Kidney (tissue), 22 donors: Measurements from ENCODE around the gene TEX28. TPM values are rescaled to one million over a fixed set of nuclear protein-coding genes. Genes with fewer than 3 reads are reported as not detected.
A peak's percentile ranks its signal among the peaks of the same experiment; 100 is the strongest.
"Not testable (repeated sequence)": the region's sequence is repeated elsewhere in the genome, so short reads cannot be mapped to it uniquely, and the experiment has no call there.

Experiments used
- DNase-seq, 5 donors: peaks; one replicate each; pipeline ENCODE4 v3.0.0-alpha.2; 2013 to 2020
- FAIRE-seq: peaks from 2 replicates; lab custom pipeline; 2012; peaks lifted over from hg19 to GRCh38; lab: Jason Lieb, UNC
- H3K27ac ChIP-seq, 2 donors: one replicate each; pipeline ENCODE4 v1.7.0; 2013; ENCODE audit warnings: low read depth in 2 of 2, low read length in 2 of 2, inconsistent platforms in 1 of 2
- H3K27me3 ChIP-seq: one replicate; pipeline ENCODE4 v1.7.1; 2013; ENCODE audit warnings: low read length, inconsistent platforms; ENCODE audit not compliant: control insufficient read depth, insufficient read depth
- H3K36me3 ChIP-seq, 3 donors: one replicate each; pipeline versions ENCODE4 v1.7.0 to v1.7.1; 2013; ENCODE audit warnings: low read length in 3 of 3, control low read depth in 1 of 3, inconsistent platforms in 1 of 3; ENCODE audit not compliant: insufficient read depth in 3 of 3, control insufficient read depth in 2 of 3
- H3K4me1 ChIP-seq, 3 donors: one replicate each; pipeline versions ENCODE4 v1.7.0 to v1.7.1; 2013; ENCODE audit warnings: low read length in 3 of 3, inconsistent platforms in 1 of 3, low read depth in 1 of 3; ENCODE audit not compliant: control insufficient read depth in 2 of 3, insufficient read depth in 2 of 3
- H3K4me3 ChIP-seq, 3 donors: one replicate each; pipeline versions ENCODE4 v1.7.0 to v1.8.1; 2013; ENCODE audit warnings: low read length in 3 of 3, control low read depth in 1 of 3, inconsistent platforms in 1 of 3
- H3K9ac ChIP-seq, 3 donors: one replicate each; pipeline versions ENCODE4 v1.7.0 to v1.7.1; 2013; ENCODE audit warnings: low read length in 3 of 3, control low read depth in 1 of 3, inconsistent platforms in 1 of 3
- H3K9me3 ChIP-seq, 3 donors: one replicate each; pipeline versions ENCODE4 v1.7.0 to v1.7.1; 2013; ENCODE audit warnings: low read length in 3 of 3, control low read depth in 1 of 3, inconsistent platforms in 1 of 3; ENCODE audit not compliant: control insufficient read depth in 2 of 3, insufficient read depth in 1 of 3
- CTCF ChIP-seq: IDR thresholded peaks from 3 replicates; pipeline ENCODE4 v1.5.1; 2012; ENCODE audit warnings: mild to moderate bottlenecking, moderate library complexity, borderline replicate concordance; ENCODE audit not compliant: insufficient read depth; ENCODE audit errors: extremely low read depth
- intact Hi-C: fragments of 100-400 bp; cut with DNase I; formaldehyde crosslinking; loops from one replicate; pipeline ENCODE4 v1.11.1; 2022
- long read RNA-seq, 10 donors: library from polyadenylated mRNA in 1 of 10; unstranded in 1 of 10; transcript quantifications; one replicate each; pipeline ENCODE4 v2.0.0 and lab custom pipeline, GENCODE V29; 2021 to 2026
- polyA plus RNA-seq: library from polyadenylated mRNA; stranded (reverse); fragments of 350-450 nt; fragmentation: Illumina TruSeq; extraction: RNeasy Lipid Tissue Mini Kit (QIAGEN cat#74804); gene quantifications from one replicate; pipeline ENCODE4 v1.2.3, GENCODE V29; 2014; ENCODE audit warnings: low read depth, low replicate concordance; ENCODE audit not compliant: insufficient read depth
- total RNA-seq: library from RNA; stranded (reverse); fragmentation: NEBNext Ultra II Directional; extraction: Animal tissue kit (Norgen Biotek cat#: 25700); gene quantifications from one replicate; pipeline ENCODE4 v1.2.1, GENCODE V29; 2021
- donor health status: control.
- donor health status: control.
- donor health status: control.
- donor health status: control.
- donor health status: control.
- donor health status: DM: yes; HTN: yes; CAD: no.
- donor health status: Normal renal cell carcinoma (clear cell type).

TEX28 gene
- not detected for total RNA-seq
- not detected for polyA plus RNA-seq
- long read RNA-seq, donor 1, result 0 reads
- long read RNA-seq, donor 2, result 0 reads
- long read RNA-seq, donor 3, result 0 reads
- long read RNA-seq, donor 4, result 0 reads
- long read RNA-seq, donor 5, result 0 reads
- long read RNA-seq, donor 6, result 0 reads
- long read RNA-seq, donor 7, result 0 reads
- long read RNA-seq, donor 8, result 0 reads
- long read RNA-seq, donor 9, result 0 reads
- long read RNA-seq, donor 10, result 0 reads

GRCh38 chrX:154294791-154295574, at the start of gene TEX28:
Gene TEX28, minus strand, starts transcription at chrX:154295124. Its CDS starts 3,007 bp downstream, at chrX:154292117.
- no peak within 1 kb of the TSS for H3K27ac ChIP-seq
- no peak for DNase-seq
- FAIRE-seq, result no peak
- no peaks in the 10 kb centered on the region for H3K4me1 ChIP-seq
- no peaks in the 10 kb centered on the region for H3K36me3 ChIP-seq
- no peaks in the 10 kb centered on the region for H3K27me3 ChIP-seq
- H3K4me3 ChIP-seq, result no peak within 1 kb of the TSS
- TF ChIP-seq CTCF, result no peak
- H3K9ac ChIP-seq, result no peak within 1 kb of the TSS
- intact Hi-C loops, result no loop called here
- H3K9me3 ChIP-seq, result no peaks in the 10 kb centered on the region

- DNase-seq, H3K27me3 ChIP-seq, H3K36me3 ChIP-seq, H3K27ac ChIP-seq, H3K9me3 ChIP-seq, H3K9ac ChIP-seq, intact Hi-C loops, H3K4me1 ChIP-seq, H3K4me3 ChIP-seq: not testable (repeated sequence)
- FAIRE-seq, result peak; percentile 80
Observed at GRCh38 chrX:154343620-154344019, 48.7 kb upstream of the TEX28 start.

- FAIRE-seq, H3K4me1 ChIP-seq, H3K4me3 ChIP-seq, DNase-seq, H3K27ac ChIP-seq, H3K36me3 ChIP-seq, H3K9ac ChIP-seq, H3K9me3 ChIP-seq, intact Hi-C loops, H3K27me3 ChIP-seq: not testable (repeated sequence)
Observed at GRCh38 chrX:154343063-154343462, 48.1 kb upstream of the TEX28 start.

GRCh38 chrX:154341399-154342298, 46.7 kb upstream of the TEX28 start:
- H3K27ac ChIP-seq, H3K9me3 ChIP-seq, H3K4me1 ChIP-seq, FAIRE-seq, H3K4me3 ChIP-seq, H3K27me3 ChIP-seq, intact Hi-C loops, H3K9ac ChIP-seq, H3K36me3 ChIP-seq: not testable (repeated sequence)
- DNase-seq, result peak in 1 of 5 donors; percentile 25
